ENCODE measurements around the gene ACP1. TPM values are rescaled to one million over a fixed set of nuclear protein-coding genes. Genes with fewer than 3 reads are reported as not detected.

Gene ACP1
- total RNA-seq, 1 donor from 2014 or later = 133 TPM

DNA sequence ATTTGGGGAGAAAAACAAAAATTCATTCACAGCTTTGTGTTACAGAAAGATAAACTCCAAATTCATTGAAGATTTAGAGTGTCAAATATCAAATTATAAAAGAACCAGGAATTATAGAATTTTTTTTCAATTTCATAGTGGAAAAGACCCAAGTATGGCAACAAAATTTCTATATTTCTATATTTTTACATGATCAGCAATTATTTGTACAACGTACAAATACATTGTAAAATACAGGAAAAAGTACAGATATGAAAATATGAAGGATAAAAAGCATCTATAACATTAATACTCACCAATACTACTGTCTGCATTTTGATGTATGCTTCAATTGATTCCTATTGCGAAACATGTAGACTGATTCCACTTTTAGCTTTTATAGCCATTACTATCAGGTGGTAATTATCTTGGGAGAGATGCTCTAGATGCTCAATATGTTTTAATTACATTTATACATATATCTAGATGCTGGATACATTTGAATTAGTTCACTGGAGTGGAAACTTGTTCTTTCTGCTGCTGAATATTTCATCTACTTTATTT is 4.9 kb upstream of the ACP1 start:
- TF ChIP-seq CTCF (conservative IDR thresholded peaks at IDR 0.05) = no peak
- H3K27ac Mint-ChIP-seq (ENCODE audit: unreplicated experiment) = no peak overlapping the region
- peaks cover 16% of the 10 kb centered on the region for H3K9me3 Mint-ChIP-seq
- H3K4me1 Mint-ChIP-seq = peaks cover 6% of the 10 kb centered on the region
- no peak overlapping the region for H3K4me3 Mint-ChIP-seq
- DNase-seq (ENCODE audit: low read depth, low spot score) = no peak
- H3K27me3 Mint-ChIP-seq (ENCODE audit: low read depth) = peaks cover 8% of the 10 kb centered on the region
- peaks cover 44% of the 10 kb centered on the region for H3K36me3 Mint-ChIP-seq (ENCODE audit: low read depth)

DNA sequence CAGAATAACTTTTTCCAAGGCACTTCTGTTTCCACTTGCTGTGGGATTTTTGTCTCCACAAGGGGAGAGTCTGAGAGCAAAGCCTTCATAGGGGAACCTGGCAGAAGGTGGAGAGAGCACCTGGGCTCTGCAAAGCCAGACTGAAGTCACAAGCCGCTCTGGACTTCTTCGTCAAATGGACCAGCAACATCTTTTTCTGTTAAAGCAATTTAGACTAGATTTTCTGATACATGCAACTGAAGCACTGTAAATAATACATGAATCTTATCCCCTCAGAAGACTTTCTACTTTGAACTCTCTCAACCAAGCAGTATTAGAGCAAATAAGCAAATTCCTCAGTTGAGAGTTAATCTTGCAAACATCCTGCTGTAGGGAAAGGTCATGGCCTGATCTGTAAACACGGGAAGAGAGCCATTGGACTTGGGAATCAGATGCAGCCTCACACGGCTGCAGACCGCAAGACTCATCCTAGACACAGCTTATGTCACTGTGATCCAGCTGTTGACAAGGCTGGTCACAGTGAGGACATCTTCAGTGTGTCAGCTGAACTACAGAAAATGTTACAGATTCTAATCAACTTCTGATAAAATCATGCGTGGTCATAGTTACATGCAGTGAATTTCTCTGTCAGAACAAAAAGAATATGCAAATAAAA is 4.1 kb upstream of the ACP1 start:
- H3K27me3 Mint-ChIP-seq (ENCODE audit: low read depth) = peaks cover 8% of the 10 kb centered on the region
- TF ChIP-seq CTCF (conservative IDR thresholded peaks at IDR 0.05) = no peak
- H3K4me1 Mint-ChIP-seq = peaks cover 10% of the 10 kb centered on the region
- H3K9me3 Mint-ChIP-seq = peaks cover 16% of the 10 kb centered on the region
- no peak overlapping the region for H3K27ac Mint-ChIP-seq (ENCODE audit: unreplicated experiment)
- H3K4me3 Mint-ChIP-seq = no peak overlapping the region
- peaks cover 44% of the 10 kb centered on the region for H3K36me3 Mint-ChIP-seq (ENCODE audit: low read depth)
- DNase-seq (ENCODE audit: low read depth, low spot score) = no peak

- Mint-ChIP-seq H3K9me3 (peaks cover 16% of the 10 kb centered on the region), H3K27ac (ENCODE audit: unreplicated experiment) (no peak overlapping the region), H3K4me1 (peaks cover 25% of the 10 kb centered on the region), H3K4me3 (peak overlapping the region; percentile 78), H3K36me3 (ENCODE audit: low read depth) (peaks cover 45% of the 10 kb centered on the region), H3K27me3 (ENCODE audit: low read depth) (peaks cover 8% of the 10 kb centered on the region)
- no peak for TF ChIP-seq CTCF (conservative IDR thresholded peaks at IDR 0.05)
- DNase-seq (ENCODE audit: low read depth, low spot score) = no peak
Measured at GRCh38 chr2:262117-262516, 2.6 kb upstream of the ACP1 start.

- H3K9me3 Mint-ChIP-seq = peaks cover 9% of the 10 kb centered on the region
- H3K27ac Mint-ChIP-seq (ENCODE audit: unreplicated experiment) = no peak overlapping the region
- TF ChIP-seq CTCF (conservative IDR thresholded peaks at IDR 0.05) = no peak
- peaks cover 38% of the 10 kb centered on the region for H3K36me3 Mint-ChIP-seq (ENCODE audit: low read depth)
- peaks cover 8% of the 10 kb centered on the region for H3K27me3 Mint-ChIP-seq (ENCODE audit: low read depth)
- peaks cover 34% of the 10 kb centered on the region for H3K4me1 Mint-ChIP-seq
- H3K4me3 Mint-ChIP-seq = peak overlapping the region; percentile 78
- no peak for DNase-seq (ENCODE audit: low read depth, low spot score)
Measured at GRCh38 chr2:263022-263738, 1.6 kb upstream of the ACP1 start.

- no peak for TF ChIP-seq CTCF (conservative IDR thresholded peaks at IDR 0.05)
- peaks cover 8% of the 10 kb centered on the region for H3K27me3 Mint-ChIP-seq (ENCODE audit: low read depth)
- H3K27ac Mint-ChIP-seq (ENCODE audit: unreplicated experiment) = peak within 1 kb of the TSS; percentile 98
- H3K4me1 Mint-ChIP-seq = peaks cover 35% of the 10 kb centered on the region
- H3K4me3 Mint-ChIP-seq = peak within 1 kb of the TSS; percentile 97
- peaks cover 2% of the 10 kb centered on the region for H3K9me3 Mint-ChIP-seq
- H3K36me3 Mint-ChIP-seq (ENCODE audit: low read depth) = peaks cover 30% of the 10 kb centered on the region
- DNase-seq (ENCODE audit: low read depth, low spot score) = no peak
Measured at GRCh38 chr2:263774-264492, 814 bp upstream of the ACP1 start, which contains the start of gene SH3YL1. Gene SH3YL1 (minus strand): TSS chr2:264032. CDS start chr2:263984, 48 bp downstream.

Measured in neural crest cell (in vitro differentiated cells).